ENCODE results near the gene ZG16B. TPM values are rescaled to one million over a fixed set of nuclear protein-coding genes. Genes with fewer than 3 reads are reported as not detected.

ZG16B gene
- polyA plus RNA-seq, 2 donors: 0.77 to 1.1 TPM

DNA sequence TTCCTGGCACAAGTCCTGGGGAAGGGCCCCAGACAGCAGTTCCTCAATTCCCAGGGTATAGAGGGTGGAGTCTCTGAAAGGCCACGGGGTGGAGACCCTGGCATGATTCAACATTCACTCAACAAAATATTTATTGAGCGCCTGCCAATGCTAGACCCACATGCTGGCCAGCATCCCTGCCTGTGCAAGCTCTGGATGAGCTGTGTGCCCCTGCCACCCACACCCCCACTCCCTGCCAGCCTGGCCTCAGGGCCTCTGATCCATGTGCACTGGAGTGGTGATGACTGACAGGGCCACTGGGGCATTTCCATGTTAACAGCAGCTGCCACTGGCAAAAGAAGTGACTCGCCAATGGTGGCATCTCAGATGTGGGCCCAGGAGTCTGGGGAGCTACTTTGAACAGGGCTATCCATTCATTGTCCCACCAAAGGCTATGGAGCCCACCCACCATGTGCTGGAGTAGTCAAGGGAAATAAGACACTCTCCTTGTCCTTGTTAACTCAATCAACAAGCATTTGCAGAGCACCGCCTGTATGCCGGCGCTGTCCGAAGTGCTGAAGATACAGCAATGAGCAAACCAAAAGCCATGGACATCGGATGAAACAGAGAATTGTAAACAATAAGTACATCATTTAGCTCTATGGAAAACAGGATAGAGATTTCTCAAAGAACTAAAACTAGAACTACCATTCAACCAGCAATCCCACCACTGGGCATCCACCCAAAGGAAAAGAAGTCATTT, 30.9 kb downstream of the ZG16B start:
- H3K9me3 ChIP-seq (ENCODE audit: control insufficient read depth in 2 of 2, insufficient read depth in 1 of 2, low read depth in 1 of 2, low read length in 1 of 2): peaks cover 4 to 5% of the 10 kb centered on the region in 2 donors
- no peak overlapping the region for H3K27ac ChIP-seq (ENCODE audit: low read depth in 2 of 2, low read length in 1 of 2)
- no peaks in the 10 kb centered on the region for H3K27me3 ChIP-seq (ENCODE audit: control insufficient read depth in 1 of 2, insufficient read depth in 2 of 2, low read length in 2 of 2)
- peaks cover 0 to 5% of the 10 kb centered on the region in 2 donors for H3K36me3 ChIP-seq (ENCODE audit: control insufficient read depth in 2 of 2, insufficient read depth in 2 of 2, low read length in 1 of 2)
- no peak overlapping the region for H3K4me3 ChIP-seq (ENCODE audit: low read depth in 1 of 2, low read length in 2 of 2)
- peaks cover 0 to 9% of the 10 kb centered on the region in 2 donors for H3K4me1 ChIP-seq (ENCODE audit: control insufficient read depth in 2 of 2, insufficient read depth in 2 of 2, low read length in 1 of 2)
- WGBS, 2 donors: 77 to 80% methylated on average over 8 of the region's 8 CpGs

DNA sequence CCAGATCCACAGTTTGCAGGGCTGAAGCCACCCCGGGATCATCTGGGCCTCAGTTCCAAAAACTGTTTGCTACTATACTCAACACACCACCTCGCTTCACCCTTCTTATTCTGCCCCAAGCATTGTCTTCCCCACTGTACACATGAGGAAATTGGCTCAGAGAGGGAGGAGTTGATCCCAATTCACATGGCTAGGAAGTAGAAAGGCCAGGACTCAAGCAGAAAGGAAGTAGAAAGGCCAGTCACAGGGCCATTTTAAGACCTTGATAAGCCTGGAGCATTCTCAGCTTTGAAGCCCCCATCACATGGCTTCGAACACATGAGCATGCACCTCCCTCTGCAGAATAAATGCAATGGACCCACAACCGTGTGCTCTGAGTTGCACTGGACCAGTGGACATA, 35.5 kb downstream of the ZG16B start:
- no peaks in the 10 kb centered on the region for H3K27me3 ChIP-seq (ENCODE audit: control insufficient read depth in 1 of 2, insufficient read depth in 2 of 2, low read length in 2 of 2)
- H3K4me3 ChIP-seq (ENCODE audit: low read depth in 1 of 2, low read length in 2 of 2): no peak overlapping the region
- H3K36me3 ChIP-seq (ENCODE audit: control insufficient read depth in 2 of 2, insufficient read depth in 2 of 2, low read length in 1 of 2): no peaks in the 10 kb centered on the region
- 69 to 78% methylated on average over 4 of the region's 4 CpGs for WGBS, 2 donors
- no peak overlapping the region for H3K27ac ChIP-seq (ENCODE audit: low read depth in 2 of 2, low read length in 1 of 2)
- peaks cover 3 to 4% of the 10 kb centered on the region in 2 donors for H3K9me3 ChIP-seq (ENCODE audit: control insufficient read depth in 2 of 2, insufficient read depth in 1 of 2, low read depth in 1 of 2, low read length in 1 of 2)
- no peaks in the 10 kb centered on the region for H3K4me1 ChIP-seq (ENCODE audit: control insufficient read depth in 2 of 2, insufficient read depth in 2 of 2, low read length in 1 of 2)

DNA sequence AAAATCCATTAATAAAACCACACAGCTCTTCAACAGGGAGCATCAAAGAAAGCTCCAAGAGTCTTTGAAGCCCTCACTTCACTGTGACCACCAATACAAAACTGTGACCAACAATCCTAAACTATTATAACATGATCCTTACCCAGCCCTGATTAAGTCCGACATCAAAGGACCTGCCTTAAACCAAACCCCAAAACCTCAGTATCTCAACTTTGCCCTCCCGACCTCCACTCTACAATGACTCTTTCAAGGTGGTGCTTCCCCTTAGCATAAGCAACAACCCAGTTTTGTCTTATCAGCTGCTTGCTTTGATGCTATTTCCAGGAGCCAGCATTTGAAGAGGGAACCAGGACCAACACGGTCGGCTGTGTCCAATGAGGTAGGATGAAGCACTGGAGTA, 36.3 kb downstream of the ZG16B start:
- WGBS, 2 donors: 52 to 63% methylated on average over 4 of the region's 4 CpGs

DNA sequence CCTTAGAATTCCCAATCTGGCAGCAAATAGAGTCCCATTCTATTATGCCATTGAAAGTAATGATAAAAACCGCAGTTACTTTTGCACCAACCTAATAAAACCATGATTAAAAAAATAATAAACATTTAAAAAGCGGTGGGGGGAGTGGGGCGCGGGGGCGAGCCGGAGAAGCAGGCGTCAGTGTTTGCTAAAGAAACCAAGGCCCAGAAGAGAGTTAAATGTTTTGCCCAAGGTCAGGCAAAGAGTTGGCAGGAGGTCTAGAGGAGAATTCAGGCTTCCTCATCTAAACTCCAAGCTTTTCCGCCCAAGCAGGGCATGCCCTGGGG, 37.5 kb downstream of the ZG16B start:
- Histone ChIP-seq H3K36me3 (ENCODE audit: control insufficient read depth in 2 of 2, insufficient read depth in 2 of 2, low read length in 1 of 2) (no peaks in the 10 kb centered on the region), H3K4me1 (ENCODE audit: control insufficient read depth in 2 of 2, insufficient read depth in 2 of 2, low read length in 1 of 2) (no peaks in the 10 kb centered on the region), H3K9me3 (ENCODE audit: control insufficient read depth in 2 of 2, insufficient read depth in 1 of 2, low read depth in 1 of 2, low read length in 1 of 2) (no peaks in the 10 kb centered on the region), H3K27ac (ENCODE audit: low read depth in 2 of 2, low read length in 1 of 2) (peak overlapping the region; percentile 92 to 95), H3K27me3 (ENCODE audit: control insufficient read depth in 1 of 2, insufficient read depth in 2 of 2, low read length in 2 of 2) (no peaks in the 10 kb centered on the region), H3K4me3 (ENCODE audit: low read depth in 1 of 2, low read length in 2 of 2) (peak overlapping the region; percentile 54 to 68)
- WGBS, 2 donors: 25 to 33% methylated on average over 8 of the region's 8 CpGs

More for the DNA sequence above, 36.3 kb downstream of the ZG16B start:
- Histone ChIP-seq H3K36me3 (ENCODE audit: control insufficient read depth in 2 of 2, insufficient read depth in 2 of 2, low read length in 1 of 2) (no peaks in the 10 kb centered on the region), H3K27me3 (ENCODE audit: control insufficient read depth in 1 of 2, insufficient read depth in 2 of 2, low read length in 2 of 2) (no peaks in the 10 kb centered on the region), H3K9me3 (ENCODE audit: control insufficient read depth in 2 of 2, insufficient read depth in 1 of 2, low read depth in 1 of 2, low read length in 1 of 2) (no peaks in the 10 kb centered on the region), H3K4me3 (ENCODE audit: low read depth in 1 of 2, low read length in 2 of 2) (no peak overlapping the region), H3K4me1 (ENCODE audit: control insufficient read depth in 2 of 2, insufficient read depth in 2 of 2, low read length in 1 of 2) (no peaks in the 10 kb centered on the region), H3K27ac (ENCODE audit: low read depth in 2 of 2, low read length in 1 of 2) (no peak overlapping the region)

DNA sequence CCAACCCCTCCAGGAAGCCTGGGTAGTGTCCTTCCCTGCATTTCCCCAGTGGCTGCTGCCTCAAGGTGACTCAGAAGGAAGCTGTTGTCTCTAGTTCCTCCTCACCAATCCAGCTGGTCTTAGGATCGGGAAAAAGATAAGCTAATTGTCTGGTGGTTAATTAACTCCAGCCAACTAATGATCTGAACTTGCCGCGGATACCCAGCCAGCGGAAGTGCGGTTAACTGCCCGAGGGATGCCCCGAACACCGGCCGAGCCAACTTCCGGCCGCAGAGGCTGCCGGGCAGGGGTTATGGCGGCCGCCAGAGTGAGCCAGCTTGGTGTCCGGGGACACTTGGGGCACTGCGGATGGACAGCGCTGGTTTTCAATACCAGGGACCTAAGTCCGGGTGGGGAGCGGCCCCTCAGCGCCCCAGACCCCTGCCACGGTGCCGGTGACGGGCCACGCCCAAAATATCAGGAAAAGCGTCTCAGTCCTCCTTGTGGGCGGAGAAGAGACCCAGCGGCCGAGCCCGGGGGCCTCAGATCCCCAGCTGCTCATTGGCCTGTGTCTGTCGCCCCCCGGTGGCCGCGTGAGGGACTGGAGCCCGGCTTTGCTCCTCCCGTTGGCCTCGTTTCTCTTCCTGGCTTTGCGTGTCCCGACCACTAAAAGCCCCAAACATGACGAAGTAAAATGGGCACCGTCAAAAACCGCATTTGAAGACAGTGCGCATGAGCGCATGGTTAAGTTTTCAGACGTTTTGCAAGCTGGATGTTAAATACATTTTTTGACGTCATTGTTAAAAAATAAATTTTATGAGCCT, 38.1 kb downstream of the ZG16B start:
- H3K9me3 ChIP-seq (ENCODE audit: control insufficient read depth in 2 of 2, insufficient read depth in 1 of 2, low read depth in 1 of 2, low read length in 1 of 2): no peaks in the 10 kb centered on the region
- H3K4me1 ChIP-seq (ENCODE audit: control insufficient read depth in 2 of 2, insufficient read depth in 2 of 2, low read length in 1 of 2): no peaks in the 10 kb centered on the region
- 0% methylated on average over 42 to 45 of the region's 45 CpGs for WGBS, 2 donors
- no peaks in the 10 kb centered on the region for H3K27me3 ChIP-seq (ENCODE audit: control insufficient read depth in 1 of 2, insufficient read depth in 2 of 2, low read length in 2 of 2)
- H3K27ac ChIP-seq (ENCODE audit: low read depth in 2 of 2, low read length in 1 of 2): peak overlapping the region; percentile 92 to 95
- peak overlapping the region; percentile 54 to 68 for H3K4me3 ChIP-seq (ENCODE audit: low read depth in 1 of 2, low read length in 2 of 2)
- no peaks in the 10 kb centered on the region for H3K36me3 ChIP-seq (ENCODE audit: control insufficient read depth in 2 of 2, insufficient read depth in 2 of 2, low read length in 1 of 2)

DNA sequence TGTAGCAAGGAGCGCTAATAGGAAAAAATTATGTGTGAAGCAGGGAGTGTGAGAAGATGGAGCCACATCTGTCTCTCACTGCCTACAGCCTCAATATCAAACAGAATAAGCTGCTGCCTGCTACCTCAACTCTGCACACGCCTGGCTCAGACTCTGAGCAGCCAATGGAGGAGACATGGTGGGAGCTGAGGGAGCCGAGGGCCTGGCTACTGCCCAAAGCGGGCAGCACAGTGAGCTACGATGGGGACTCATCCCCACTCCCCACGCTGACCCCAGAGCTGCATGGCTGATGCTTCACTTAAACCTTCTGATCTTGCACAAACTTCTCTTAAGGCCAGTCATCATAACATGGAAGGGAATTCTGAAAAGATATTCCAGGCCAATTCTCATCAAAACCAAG, 41.8 kb downstream of the ZG16B start:
- 79 to 81% methylated on average over 6 of the region's 6 CpGs for WGBS, 2 donors
- Histone ChIP-seq H3K4me3 (ENCODE audit: low read depth in 1 of 2, low read length in 2 of 2) (no peak overlapping the region), H3K4me1 (ENCODE audit: control insufficient read depth in 2 of 2, insufficient read depth in 2 of 2, low read length in 1 of 2) (peaks cover 0 to 2% of the 10 kb centered on the region in 2 donors), H3K27me3 (ENCODE audit: control insufficient read depth in 1 of 2, insufficient read depth in 2 of 2, low read length in 2 of 2) (no peaks in the 10 kb centered on the region), H3K27ac (ENCODE audit: low read depth in 2 of 2, low read length in 1 of 2) (no peak overlapping the region), H3K9me3 (ENCODE audit: control insufficient read depth in 2 of 2, insufficient read depth in 1 of 2, low read depth in 1 of 2, low read length in 1 of 2) (no peaks in the 10 kb centered on the region), H3K36me3 (ENCODE audit: control insufficient read depth in 2 of 2, insufficient read depth in 2 of 2, low read length in 1 of 2) (no peaks in the 10 kb centered on the region)

DNA sequence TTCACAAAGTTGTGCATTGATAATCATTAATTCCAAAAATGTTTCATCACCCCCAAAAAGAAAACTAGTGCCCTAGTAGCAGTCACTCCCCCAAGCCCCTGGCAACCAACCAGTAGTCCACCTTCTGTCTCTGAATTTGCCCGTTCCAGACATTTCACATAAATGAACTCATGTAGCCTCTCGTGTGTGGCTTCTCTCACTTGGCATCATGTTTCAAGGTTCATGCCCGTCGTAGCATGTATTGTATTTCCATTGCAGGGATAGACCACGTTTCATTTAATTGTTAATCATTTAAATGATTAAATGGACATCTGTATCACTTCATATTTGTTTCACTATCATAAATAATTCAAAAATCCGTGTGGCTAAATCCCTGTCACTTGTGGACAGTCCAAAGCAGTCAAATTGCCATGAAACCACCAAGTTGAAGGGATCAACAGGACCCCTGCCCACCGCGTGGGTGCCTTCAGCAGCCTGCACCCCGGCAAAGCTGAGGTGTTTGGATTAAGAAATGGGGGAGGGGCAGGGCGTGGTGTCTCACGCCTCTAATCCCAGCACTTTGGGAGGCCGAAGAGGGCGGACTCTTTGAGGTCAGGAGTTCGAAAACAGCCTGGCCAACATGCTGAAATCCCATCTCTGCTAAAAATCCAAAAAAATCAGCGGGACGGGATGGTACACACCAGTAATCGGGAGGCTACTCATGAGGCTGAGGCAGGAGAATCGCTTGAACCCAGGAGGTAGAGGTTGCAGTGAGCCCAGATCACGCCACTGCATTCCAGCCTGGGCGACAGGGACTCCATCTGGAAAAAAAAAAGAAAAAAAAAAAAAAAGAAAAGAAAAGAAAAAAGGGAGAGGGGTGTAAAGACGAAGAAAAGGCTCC, 44.2 kb downstream of the ZG16B start:
- H3K27me3 ChIP-seq (ENCODE audit: control insufficient read depth in 1 of 2, insufficient read depth in 2 of 2, low read length in 2 of 2): no peaks in the 10 kb centered on the region
- H3K27ac ChIP-seq (ENCODE audit: low read depth in 2 of 2, low read length in 1 of 2): no peak overlapping the region
- H3K36me3 ChIP-seq (ENCODE audit: control insufficient read depth in 2 of 2, insufficient read depth in 2 of 2, low read length in 1 of 2): no peaks in the 10 kb centered on the region
- no peaks in the 10 kb centered on the region for H3K9me3 ChIP-seq (ENCODE audit: control insufficient read depth in 2 of 2, insufficient read depth in 1 of 2, low read depth in 1 of 2, low read length in 1 of 2)
- H3K4me1 ChIP-seq (ENCODE audit: control insufficient read depth in 2 of 2, insufficient read depth in 2 of 2, low read length in 1 of 2): peaks cover 0 to 2% of the 10 kb centered on the region in 2 donors
- no peak overlapping the region for H3K4me3 ChIP-seq (ENCODE audit: low read depth in 1 of 2, low read length in 2 of 2)
- WGBS, 2 donors: 46 to 48% methylated on average over 21 of the region's 21 CpGs

DNA sequence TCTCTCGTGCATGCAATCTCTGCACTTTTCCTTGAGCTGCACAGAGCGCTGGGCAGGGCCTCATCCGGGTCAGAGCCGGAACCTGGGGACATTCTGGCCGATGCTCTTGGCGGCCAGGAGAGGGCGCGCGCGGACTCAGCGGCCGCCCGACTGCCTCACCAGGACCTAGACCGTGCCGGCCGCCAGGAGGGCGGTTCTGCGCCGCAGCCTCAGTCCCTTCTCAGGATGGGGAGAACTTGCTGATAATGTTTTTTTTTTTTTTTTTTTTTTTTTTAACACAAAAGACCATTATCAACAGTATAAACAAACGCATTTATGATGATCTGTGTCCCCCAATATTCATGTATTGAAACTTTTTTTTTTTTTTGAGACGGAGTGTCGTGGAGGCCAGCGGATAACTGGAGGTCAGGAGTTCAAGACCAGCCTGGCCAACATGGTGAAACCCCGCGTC, 44.8 kb downstream of the ZG16B start:
- Histone ChIP-seq H3K27ac (ENCODE audit: low read depth in 2 of 2, low read length in 1 of 2) (no peak overlapping the region), H3K27me3 (ENCODE audit: control insufficient read depth in 1 of 2, insufficient read depth in 2 of 2, low read length in 2 of 2) (no peaks in the 10 kb centered on the region), H3K9me3 (ENCODE audit: control insufficient read depth in 2 of 2, insufficient read depth in 1 of 2, low read depth in 1 of 2, low read length in 1 of 2) (no peaks in the 10 kb centered on the region), H3K4me1 (ENCODE audit: control insufficient read depth in 2 of 2, insufficient read depth in 2 of 2, low read length in 1 of 2) (peaks cover 0 to 2% of the 10 kb centered on the region in 2 donors), H3K36me3 (ENCODE audit: control insufficient read depth in 2 of 2, insufficient read depth in 2 of 2, low read length in 1 of 2) (no peaks in the 10 kb centered on the region), H3K4me3 (ENCODE audit: low read depth in 1 of 2, low read length in 2 of 2) (no peak overlapping the region)
- WGBS, 2 donors: 11% methylated on average over 25 of the region's 25 CpGs

DNA sequence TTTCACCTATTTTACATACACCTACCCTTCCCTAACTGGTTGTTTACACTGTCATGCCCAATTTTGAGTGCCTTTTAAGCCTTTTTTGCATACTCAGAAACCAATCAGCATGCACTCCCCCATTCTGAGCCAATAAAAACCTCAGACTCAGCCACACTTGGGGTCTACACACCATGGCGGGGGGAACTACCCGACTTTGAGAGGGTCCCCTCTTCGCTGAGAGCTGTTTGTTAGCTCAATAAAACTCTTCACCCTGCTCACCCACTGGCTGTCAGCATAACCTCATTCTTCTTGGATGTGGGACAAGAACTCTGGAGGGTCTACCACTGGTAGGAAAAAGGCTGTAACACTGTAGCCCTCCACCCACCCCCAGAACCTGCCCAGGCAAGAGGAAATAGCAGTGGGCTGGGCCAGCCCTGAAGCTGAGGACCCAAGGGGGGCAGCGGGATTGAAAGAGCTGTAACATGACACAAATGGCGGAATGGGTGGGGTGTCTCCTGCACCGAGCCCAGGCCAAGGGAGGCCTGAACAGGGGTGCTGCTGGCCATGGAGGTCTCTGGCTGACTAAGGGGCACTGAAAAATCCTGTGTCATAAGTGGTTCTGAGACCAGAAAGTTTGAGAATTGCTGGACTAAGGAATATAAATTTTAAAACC, 49.9 kb downstream of the ZG16B start:
- WGBS, 2 donors: 85 to 90% methylated on average over 6 of the region's 6 CpGs
- no peaks in the 10 kb centered on the region for H3K9me3 ChIP-seq (ENCODE audit: control insufficient read depth in 2 of 2, insufficient read depth in 1 of 2, low read depth in 1 of 2, low read length in 1 of 2)
- H3K4me3 ChIP-seq (ENCODE audit: low read depth in 1 of 2, low read length in 2 of 2): no peak overlapping the region
- H3K36me3 ChIP-seq (ENCODE audit: control insufficient read depth in 2 of 2, insufficient read depth in 2 of 2, low read length in 1 of 2): no peaks in the 10 kb centered on the region
- no peaks in the 10 kb centered on the region for H3K27me3 ChIP-seq (ENCODE audit: control insufficient read depth in 1 of 2, insufficient read depth in 2 of 2, low read length in 2 of 2)
- H3K4me1 ChIP-seq (ENCODE audit: control insufficient read depth in 2 of 2, insufficient read depth in 2 of 2, low read length in 1 of 2): peaks cover 5 to 6% of the 10 kb centered on the region in 2 donors
- no peak overlapping the region for H3K27ac ChIP-seq (ENCODE audit: low read depth in 2 of 2, low read length in 1 of 2)
